ENCODE data around the gene SHCBP1.
A peak's percentile ranks its signal among the peaks of the same experiment; 100 is the strongest.
"Not testable (repeated sequence)": the region's sequence is repeated elsewhere in the genome, so short reads cannot be mapped to it uniquely, and the experiment has no call there.

The SHCBP1 gene

GRCh38 chr16:46621006-46621933, at the start of gene SHCBP1:
Gene SHCBP1, minus strand, starts transcription at chr16:46621379. Its CDS starts 20 bp downstream, at chr16:46621359.
- peak; percentile 2 to 36 (median 22) for DNase-seq

GRCh38 chr16:46662123-46662522, 40.9 kb upstream of the SHCBP1 start:
- DNase-seq, result no peak

- DNase-seq, result no peak
Measured at GRCh38 chr16:46658925-46659324, 37.7 kb upstream of the SHCBP1 start.

- no peak for DNase-seq
Measured at GRCh38 chr16:46651305-46651704, 30.1 kb upstream of the SHCBP1 start.

- DNase-seq, result no peak
Measured at GRCh38 chr16:46650254-46650623, 29.1 kb upstream of the SHCBP1 start.

GRCh38 chr16:46649588-46650253, 28.5 kb upstream of the SHCBP1 start:
- DNase-seq, result no peak

- no peak for DNase-seq
Measured at GRCh38 chr16:46648656-46649055, 27.5 kb upstream of the SHCBP1 start.

- DNase-seq, result no peak
Measured at GRCh38 chr16:46638947-46639925, 18.1 kb upstream of the SHCBP1 start.

GRCh38 chr16:46632778-46633733, 11.9 kb upstream of the SHCBP1 start:
- no peak for DNase-seq

GRCh38 chr16:46629331-46630219, 8.4 kb upstream of the SHCBP1 start:
- DNase-seq, result no peak

GRCh38 chr16:46627746-46628145, 6.6 kb upstream of the SHCBP1 start:
- no peak for DNase-seq

GRCh38 chr16:46626681-46627080, 5.5 kb upstream of the SHCBP1 start:
- not testable (repeated sequence) for DNase-seq

- not testable (repeated sequence) for DNase-seq
Measured at GRCh38 chr16:46624862-46625261, 3.7 kb upstream of the SHCBP1 start.

- DNase-seq, result not testable (repeated sequence)
Measured at GRCh38 chr16:46623707-46624106, 2.5 kb upstream of the SHCBP1 start.

- DNase-seq, result not testable (repeated sequence)
Measured at GRCh38 chr16:46623246-46623645, 2.1 kb upstream of the SHCBP1 start.

GRCh38 chr16:46621934-46622676, 926 bp upstream of the SHCBP1 start:
- DNase-seq, result no peak

- no peak for DNase-seq
Measured at GRCh38 chr16:46620266-46621005, 743 bp downstream of the SHCBP1 start.

GRCh38 chr16:46618516-46618915, 2.7 kb downstream of the SHCBP1 start:
- no peak for DNase-seq

- DNase-seq, result no peak
Measured at GRCh38 chr16:46614006-46614405, 7.2 kb downstream of the SHCBP1 start.
